KOPT-K1 (cell line): Measurements from ENCODE around the gene SLC25A15.
"Not testable (repeated sequence)": the region's sequence is repeated elsewhere in the genome, so short reads cannot be mapped to it uniquely, and the experiment has no call there.

Experiments
- H3K27ac ChIP-seq: fragments of 200-600 bp; sonication (generic); 2 replicates; pipeline ENCODE4 v1.5.1; 2016; ENCODE audit warnings: antibody characterized with exemption, mild to moderate bottlenecking, low read depth, low read length; ENCODE audit not compliant: poor library complexity, severe bottlenecking
- H3K36me3 ChIP-seq: fragments of 200-600 bp; sonication (generic); 2 replicates; pipeline ENCODE4 v1.5.1; 2017; ENCODE audit warnings: antibody characterized with exemption, mild to moderate bottlenecking, low read length, moderate library complexity; ENCODE audit not compliant: insufficient read depth
- H3K9me3 ChIP-seq: fragments of 200-600 bp; sonication (generic); 2 replicates; pipeline ENCODE4 v1.5.1; 2017; ENCODE audit warnings: antibody characterized with exemption, low read length, mild to moderate bottlenecking; ENCODE audit not compliant: insufficient read depth, poor library complexity, severe bottlenecking

SLC25A15 gene

DNA sequence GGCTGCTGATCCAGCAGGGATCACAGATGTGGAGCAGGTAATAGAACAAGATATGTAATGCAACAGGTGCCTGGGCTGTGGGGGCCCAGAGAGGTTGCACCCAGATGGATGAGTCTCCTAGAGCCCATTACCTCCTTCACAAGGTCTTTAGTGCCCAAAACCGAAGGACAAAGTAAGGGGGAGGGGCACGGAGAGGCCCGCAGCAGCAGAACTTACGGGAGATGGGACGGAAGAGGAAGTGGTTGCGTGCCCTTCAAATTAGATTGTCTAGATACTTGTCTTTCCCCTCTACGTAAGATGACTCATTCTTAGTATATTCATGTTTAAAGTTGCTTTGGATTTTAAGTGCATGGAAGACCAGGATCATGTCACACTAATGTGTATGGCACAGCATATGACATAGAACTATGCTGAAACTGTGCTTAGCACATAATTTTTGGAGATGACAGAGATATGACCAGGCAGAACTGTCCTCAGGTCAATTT lies 12.7 kb upstream of the SLC25A15 start:
- no peaks in the 10 kb centered on the region for H3K36me3 ChIP-seq
- no peaks in the 10 kb centered on the region for H3K9me3 ChIP-seq
- H3K27ac ChIP-seq = peak overlapping the region; percentile 67

DNA sequence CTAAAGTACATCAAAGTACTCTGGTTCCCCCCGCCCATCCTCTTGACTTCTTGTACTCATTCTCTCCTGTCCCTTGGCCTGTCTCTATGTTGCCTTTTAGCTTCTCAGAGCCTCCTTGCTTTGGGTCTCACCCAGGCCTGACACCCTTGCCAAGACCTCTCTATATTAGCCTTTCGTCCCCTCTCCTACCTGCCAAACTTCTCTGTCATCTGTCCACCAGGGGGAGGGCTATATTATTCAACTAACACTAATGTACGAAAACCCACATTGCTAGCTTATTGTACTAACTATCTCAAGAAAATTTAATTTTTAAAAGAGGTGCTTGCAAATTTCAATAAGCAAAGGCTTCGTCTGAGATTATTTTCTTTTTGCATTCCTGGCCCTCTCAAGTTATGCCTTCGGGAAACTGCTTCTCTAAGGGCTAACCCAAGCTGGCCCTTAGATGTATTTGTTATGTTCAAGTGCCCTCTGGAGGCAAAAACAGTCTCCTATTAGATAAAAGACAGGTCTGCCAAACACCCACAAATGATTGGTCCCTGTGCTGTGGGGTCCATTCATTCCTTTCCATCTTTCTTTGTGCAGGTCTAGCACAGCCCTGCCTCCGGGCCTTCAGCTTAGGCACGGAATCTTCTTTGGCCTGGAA lies 12.1 kb upstream of the SLC25A15 start:
- H3K9me3 ChIP-seq = no peaks in the 10 kb centered on the region
- no peaks in the 10 kb centered on the region for H3K36me3 ChIP-seq
- peak overlapping the region; percentile 67 for H3K27ac ChIP-seq

DNA sequence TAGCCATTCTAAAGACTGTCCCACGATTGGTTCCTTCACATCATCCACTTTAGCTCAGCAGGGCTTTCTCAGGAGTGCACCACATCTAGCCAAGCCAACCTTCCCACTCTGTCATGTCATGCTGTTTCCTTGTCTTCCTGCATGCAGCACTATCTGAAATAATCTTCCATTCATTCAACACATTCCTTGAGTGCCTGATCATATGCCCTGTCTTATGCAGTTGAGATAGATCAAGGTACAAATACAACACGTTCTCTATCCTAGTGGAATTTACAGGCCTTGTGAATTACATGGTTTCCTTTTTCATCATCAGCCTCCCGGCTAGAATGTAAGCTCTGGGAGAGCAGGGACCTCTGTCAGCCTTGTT lies 11.6 kb upstream of the SLC25A15 start:
- Histone ChIP-seq H3K27ac (peak overlapping the region; percentile 67), H3K9me3 (no peaks in the 10 kb centered on the region), H3K36me3 (no peaks in the 10 kb centered on the region)

DNA sequence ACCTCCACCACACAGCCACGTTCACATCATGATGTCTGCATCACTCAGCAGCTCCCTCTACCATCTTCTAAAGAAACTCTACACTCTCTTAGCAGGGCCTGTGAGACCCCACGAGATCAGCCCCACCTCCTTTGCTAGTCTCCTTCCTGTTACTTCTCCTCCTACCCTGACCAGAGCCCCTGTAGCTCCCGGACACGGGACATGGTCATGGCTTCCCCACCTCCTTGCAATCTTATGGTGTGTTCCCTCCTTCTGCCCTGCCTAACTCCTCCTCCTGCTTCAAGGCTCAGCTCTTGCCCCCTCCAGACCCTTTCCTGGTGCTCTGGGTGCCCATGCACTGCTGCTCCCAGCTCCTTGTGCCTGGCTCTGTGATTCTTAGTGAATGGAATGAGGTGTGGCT lies 10.4 kb upstream of the SLC25A15 start:
- H3K9me3 ChIP-seq = no peaks in the 10 kb centered on the region
- H3K27ac ChIP-seq = no peak overlapping the region
- no peaks in the 10 kb centered on the region for H3K36me3 ChIP-seq

DNA sequence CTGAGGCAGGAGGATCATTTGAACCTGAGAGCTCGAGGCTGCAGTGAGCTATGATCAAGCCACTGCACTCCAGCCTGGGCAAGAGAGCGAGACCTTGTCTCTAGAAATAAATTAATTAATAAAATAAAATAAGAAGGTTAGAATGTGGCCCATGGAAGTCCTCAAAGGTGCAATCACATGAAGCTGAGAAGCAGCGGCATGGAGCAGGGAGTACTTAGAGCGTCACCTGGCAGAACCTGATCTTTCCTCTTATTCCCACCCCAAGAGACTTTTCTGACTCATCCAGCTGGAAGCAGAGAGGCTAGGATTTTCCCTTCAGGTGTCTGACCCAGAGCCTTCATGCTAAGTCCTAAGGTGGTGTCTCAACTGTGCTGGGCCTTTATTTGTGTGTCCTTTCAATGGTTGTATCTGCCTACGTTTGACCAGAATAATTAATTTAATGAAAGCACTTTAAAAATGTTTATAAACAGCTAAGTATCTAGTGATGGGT lies 9.6 kb upstream of the SLC25A15 start:
- no peaks in the 10 kb centered on the region for H3K36me3 ChIP-seq

DNA sequence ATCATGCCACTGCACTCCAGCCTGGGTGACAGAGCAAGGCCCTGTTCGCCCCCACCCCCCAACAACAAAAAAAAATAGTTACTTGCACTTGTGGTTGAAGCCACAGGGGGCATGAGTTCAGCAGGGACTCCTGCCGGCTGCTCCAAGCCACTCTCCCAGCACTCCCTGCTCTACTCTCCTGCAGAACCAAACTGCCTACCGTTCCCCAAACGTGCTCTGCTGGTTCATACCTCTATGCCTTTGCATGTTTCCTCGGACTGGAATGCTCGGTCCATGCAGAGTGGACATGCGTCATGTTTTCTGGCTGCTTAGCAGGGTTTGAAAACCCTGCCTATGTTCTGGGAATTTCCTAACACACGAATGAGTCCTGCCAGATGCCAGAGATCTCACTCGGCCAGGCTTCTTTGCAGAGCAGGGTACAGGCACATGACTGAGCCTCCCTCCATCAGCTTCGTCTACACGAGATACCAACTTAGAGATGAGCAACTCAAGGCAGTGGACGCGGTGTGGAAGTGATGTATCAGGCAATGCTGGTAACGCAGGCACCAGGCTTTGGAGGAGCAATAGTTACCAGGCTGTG lies 8.5 kb upstream of the SLC25A15 start:
- Histone ChIP-seq H3K36me3 (no peaks in the 10 kb centered on the region), H3K27ac (no peak overlapping the region), H3K9me3 (no peaks in the 10 kb centered on the region)

More for the DNA sequence above, 9.6 kb upstream of the SLC25A15 start:
- Histone ChIP-seq H3K27ac (no peak overlapping the region), H3K9me3 (no peaks in the 10 kb centered on the region)

DNA sequence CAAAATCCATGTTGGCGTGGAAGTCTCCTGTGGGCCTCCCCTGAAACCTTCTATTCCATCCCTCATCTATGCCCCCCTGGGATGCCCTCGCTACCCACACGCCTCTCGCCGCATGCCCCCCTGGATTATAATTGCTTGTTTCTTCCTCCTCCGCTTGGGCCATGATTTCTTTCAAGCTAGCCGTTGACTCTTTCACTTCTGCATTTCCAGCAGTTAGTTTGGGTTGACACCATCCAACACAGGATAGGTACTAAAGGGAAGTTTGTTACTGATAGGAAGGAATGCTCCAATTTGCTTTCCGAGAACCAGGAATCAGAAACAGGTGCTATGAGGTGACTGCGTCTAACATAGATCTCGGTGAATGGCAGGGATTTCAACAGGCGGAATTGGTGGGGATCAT lies 7.7 kb upstream of the SLC25A15 start:
- H3K36me3 ChIP-seq = no peaks in the 10 kb centered on the region
- H3K27ac ChIP-seq = no peak overlapping the region
- H3K9me3 ChIP-seq = no peaks in the 10 kb centered on the region

DNA sequence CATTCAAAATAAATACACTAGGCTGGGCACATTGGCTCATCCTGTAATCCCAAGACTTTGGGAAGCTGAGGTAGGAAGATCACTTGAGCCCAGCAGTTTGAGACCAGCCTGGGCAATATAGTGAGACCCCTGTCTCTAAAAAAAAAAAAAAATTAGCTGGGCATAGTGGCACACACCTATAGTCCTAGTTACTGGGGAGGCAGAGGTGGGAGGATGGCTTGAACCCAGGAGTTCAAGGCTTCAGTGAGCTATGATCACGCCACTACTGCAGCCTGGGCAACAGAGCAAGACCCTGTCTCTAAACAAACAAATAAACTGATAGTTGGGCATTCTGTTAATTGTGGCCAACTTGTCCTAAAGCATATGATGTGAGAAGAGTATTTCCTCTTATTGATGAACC lies 6.4 kb upstream of the SLC25A15 start:
- H3K9me3 ChIP-seq, H3K36me3 ChIP-seq, H3K27ac ChIP-seq: not testable (repeated sequence)

DNA sequence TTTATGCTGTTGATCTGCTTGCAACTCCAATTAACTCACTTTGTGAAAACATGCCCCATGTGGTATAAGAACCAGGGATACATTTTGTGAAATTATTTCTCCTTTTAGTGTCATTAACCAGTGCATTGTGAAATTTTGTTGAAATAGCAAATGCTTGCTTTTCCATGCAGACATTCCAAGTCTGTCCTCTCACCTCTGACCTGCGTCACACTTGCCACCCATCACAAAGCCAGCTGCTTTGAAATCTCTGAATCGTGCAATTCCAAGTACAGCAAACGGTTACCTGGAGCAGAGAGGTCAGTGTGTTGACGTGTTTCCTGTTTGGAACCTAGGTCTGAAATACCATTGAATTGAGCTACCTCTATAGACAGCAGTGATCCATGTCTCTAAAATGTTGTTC lies 4.9 kb upstream of the SLC25A15 start:
- H3K9me3 ChIP-seq = no peaks in the 10 kb centered on the region
- no peaks in the 10 kb centered on the region for H3K36me3 ChIP-seq
- no peak overlapping the region for H3K27ac ChIP-seq

DNA sequence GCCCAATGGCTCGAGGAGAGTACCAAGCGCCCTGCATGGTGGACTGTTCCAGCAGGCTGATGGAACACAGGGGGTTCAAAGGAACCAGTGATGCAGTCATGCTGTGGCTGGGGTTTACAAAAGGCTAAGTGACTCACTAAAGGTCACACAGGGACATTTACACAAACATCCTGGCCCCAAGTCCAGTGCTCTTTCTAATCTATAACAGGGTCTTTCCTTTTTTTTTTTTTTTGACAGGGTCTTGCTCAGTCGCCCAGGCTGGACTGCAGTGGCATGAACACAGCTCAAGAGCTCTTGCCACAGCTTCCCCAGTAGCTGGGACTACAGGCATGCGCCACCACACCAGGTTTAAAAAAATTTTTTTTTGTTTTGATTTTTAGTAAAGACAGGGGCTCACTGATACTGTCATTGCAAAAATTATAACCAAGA lies 2.8 kb upstream of the SLC25A15 start:
- no peak overlapping the region for H3K27ac ChIP-seq
- no peaks in the 10 kb centered on the region for H3K9me3 ChIP-seq
- H3K36me3 ChIP-seq = no peaks in the 10 kb centered on the region

DNA sequence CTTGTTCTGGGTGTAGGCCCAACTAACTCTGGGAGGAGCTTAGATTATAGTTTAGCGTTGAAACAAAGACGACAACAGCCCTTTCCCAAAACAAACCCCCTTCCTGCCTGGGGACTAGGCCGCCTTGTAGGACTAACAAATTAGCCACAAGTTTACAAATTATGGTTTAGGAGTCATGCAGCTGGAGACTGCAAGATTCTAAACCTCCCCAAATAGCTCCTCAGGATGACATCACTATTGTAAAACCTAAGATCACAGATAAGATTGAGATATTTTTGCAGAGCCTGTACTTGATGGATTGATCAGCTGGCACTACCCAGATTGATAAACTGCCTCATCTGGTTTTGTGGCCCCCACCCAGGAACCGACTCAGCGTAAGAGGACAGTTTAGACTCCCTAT lies 2.3 kb upstream of the SLC25A15 start:
- no peaks in the 10 kb centered on the region for H3K36me3 ChIP-seq
- no peak overlapping the region for H3K27ac ChIP-seq
- no peaks in the 10 kb centered on the region for H3K9me3 ChIP-seq

DNA sequence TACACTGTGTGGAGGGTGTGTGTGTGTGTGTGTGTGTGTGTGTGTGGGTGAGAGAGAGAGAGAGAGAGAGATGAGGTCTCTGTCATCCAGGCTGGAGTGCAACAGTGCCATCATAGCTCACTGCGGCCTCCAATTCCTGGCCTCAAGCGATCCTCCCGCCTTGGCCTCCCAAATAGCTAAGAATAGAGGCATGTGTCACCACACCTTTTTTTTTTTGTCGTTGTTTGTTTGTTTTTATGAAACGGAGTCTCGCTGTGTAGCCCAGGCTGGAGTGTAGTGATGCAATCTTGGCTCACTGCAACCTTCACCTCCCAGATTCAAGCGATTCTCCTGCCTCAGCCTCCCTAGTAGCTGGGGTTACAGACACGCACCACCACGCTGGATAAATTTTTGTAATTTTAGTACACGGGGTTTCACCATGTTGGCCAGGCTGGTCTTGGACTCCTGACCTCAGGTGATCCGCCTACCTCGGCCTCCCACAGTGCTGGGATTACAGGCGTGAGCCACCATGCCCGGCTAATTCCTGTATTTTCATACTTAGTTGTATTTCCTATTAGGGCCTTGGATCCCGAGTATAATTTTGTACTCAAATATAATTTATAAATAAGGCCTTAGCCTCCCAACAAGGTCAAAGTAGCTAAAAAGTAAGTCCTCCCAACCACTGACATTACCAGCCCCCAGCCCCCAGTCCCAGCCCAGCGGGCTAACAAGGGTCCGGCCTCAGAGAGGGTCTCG lies 704 bp upstream of the SLC25A15 start:
- not testable (repeated sequence) for H3K9me3 ChIP-seq, H3K36me3 ChIP-seq
- H3K27ac ChIP-seq = peak overlapping the region; percentile 71

DNA sequence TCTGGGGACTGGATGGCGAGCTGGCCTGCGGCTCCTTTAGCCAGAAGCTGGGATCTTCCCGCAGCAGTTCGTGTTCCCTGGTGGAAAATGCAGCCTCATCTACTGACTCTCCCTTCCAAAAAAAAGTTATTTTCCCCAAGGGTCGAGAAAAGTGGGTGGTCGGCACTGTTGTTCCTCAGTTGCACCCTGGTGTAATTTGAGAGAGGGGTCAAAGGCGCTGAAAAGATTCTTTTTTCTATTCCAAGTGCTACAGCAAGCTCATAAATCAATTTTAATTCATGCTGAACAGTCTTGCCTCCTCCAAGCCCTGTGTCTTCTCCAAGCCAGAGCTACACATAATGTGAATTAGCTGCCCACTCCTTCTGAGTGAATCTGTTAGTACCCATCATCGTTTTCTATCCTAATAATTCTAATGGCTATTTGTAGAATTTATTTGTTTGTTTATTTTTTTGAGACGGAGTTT lies 774 bp downstream of the SLC25A15 start:
- H3K27ac ChIP-seq = peak overlapping the region; percentile 71
- no peaks in the 10 kb centered on the region for H3K9me3 ChIP-seq

DNA sequence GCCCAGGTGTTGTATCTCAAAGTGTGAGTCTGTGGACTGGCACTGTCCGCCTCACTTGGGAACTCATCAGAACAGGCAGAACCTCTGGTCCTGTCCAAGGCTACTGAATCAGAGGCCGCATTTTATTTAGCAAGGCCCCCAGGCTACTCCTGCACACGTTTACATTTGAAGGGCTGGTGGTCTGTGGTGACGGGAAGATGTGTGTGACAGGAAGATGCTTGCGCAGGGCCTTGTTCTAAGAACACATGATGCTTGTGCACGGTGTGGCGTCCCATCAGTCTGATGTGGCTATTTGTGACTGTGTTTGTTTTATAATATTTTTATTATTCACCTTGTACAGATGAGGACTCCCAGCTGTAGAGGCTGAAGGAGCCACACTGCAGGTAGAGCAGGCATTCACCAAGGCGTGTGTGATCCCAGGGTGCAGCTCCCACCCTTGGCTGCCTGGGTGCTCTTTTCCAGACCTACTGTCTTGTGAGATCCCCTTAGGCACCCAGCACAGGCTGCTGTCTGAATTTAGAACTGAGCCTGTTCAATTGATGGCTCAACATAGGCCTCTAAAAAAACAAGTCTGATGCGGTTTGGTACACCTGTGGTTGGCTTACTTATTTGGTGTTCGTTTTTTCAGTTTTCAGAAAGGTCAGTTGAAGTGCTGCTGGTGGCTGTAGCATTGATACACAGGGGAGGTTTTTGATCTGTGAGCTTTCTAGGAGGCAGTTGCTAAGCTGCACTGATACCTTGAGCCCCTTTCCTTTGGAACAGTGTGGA lies 3.1 kb downstream of the SLC25A15 start:
- Histone ChIP-seq H3K27ac (peak overlapping the region; percentile 56), H3K36me3 (peaks cover 39% of the 10 kb centered on the region; the same call in 1 of the 2 replicates), H3K9me3 (no peaks in the 10 kb centered on the region)

More for the DNA sequence above, 774 bp downstream of the SLC25A15 start:
- H3K36me3 ChIP-seq = peaks cover 21% of the 10 kb centered on the region; the same call in 1 of the 2 replicates

DNA sequence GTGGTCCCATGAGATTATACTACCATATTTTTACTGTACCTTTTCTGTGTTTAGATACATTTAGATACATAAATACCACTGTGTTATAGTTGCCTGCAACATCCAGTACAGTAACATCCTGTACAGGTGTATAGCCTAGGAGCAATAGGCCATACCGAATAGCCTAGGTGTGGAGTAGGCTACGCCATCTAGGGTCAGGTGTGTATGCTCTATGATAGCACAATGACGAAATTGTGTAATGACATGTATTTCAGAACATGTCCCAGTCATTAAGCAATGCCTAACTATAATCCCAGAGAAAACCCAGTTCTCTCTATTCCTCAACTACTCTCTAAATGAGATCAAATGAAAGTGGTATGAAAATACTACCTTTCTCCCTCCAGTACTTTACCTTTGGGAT lies 3.9 kb downstream of the SLC25A15 start:
- H3K36me3 ChIP-seq = peaks cover 40% of the 10 kb centered on the region; the same call in 1 of the 2 replicates
- H3K9me3 ChIP-seq = no peaks in the 10 kb centered on the region
- H3K27ac ChIP-seq = peak overlapping the region; percentile 56
